Fibroblast of mammary gland (primary cell): ENCODE measurements around the gene GRM7.

Experiments used
- DNase-seq: peaks from one replicate; pipeline ENCODE4 v3.0.0-alpha.2; 2010; ENCODE audit warnings: low read depth
- H3K4me3 ChIP-seq: 2 replicates; pipeline ENCODE4 v1.5.1; 2011; ENCODE audit warnings: low read depth, mild to moderate bottlenecking, low read length, moderate library complexity; ENCODE audit not compliant: control insufficient read depth
- TF ChIP-seq, protein P1 (sequence below): conservative IDR thresholded peaks from 2 replicates; pipeline ENCODE4 v1.5.1; 2011; ENCODE audit warnings: low read depth, low read length, inconsistent platforms; ENCODE audit not compliant: control insufficient read depth, insufficient read depth

Gene GRM7

DNA sequence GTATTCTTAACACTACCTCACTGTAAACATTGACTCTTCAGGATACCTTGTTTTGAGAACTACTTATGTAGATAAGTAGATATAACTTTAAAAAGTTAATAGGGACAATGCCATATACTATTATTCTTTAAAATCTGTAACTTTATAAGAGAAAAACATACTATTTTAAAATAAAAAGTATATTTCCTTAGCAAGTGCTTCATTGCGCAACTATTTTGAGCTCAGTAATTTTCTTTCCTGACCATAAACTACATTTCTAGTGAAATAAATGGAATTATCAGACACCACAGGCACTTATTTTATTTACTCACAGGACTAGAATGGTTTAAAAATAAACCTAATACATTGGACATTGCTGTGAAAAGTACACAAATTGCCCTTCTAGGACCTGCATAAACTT is 876.3 kb downstream of the GRM7 start:
- no peak overlapping the region for H3K4me3 ChIP-seq
- TF ChIP-seq, protein P1, sequence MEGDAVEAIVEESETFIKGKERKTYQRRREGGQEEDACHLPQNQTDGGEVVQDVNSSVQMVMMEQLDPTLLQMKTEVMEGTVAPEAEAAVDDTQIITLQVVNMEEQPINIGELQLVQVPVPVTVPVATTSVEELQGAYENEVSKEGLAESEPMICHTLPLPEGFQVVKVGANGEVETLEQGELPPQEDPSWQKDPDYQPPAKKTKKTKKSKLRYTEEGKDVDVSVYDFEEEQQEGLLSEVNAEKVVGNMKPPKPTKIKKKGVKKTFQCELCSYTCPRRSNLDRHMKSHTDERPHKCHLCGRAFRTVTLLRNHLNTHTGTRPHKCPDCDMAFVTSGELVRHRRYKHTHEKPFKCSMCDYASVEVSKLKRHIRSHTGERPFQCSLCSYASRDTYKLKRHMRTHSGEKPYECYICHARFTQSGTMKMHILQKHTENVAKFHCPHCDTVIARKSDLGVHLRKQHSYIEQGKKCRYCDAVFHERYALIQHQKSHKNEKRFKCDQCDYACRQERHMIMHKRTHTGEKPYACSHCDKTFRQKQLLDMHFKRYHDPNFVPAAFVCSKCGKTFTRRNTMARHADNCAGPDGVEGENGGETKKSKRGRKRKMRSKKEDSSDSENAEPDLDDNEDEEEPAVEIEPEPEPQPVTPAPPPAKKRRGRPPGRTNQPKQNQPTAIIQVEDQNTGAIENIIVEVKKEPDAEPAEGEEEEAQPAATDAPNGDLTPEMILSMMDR: no peak
- no peak for DNase-seq

DNA sequence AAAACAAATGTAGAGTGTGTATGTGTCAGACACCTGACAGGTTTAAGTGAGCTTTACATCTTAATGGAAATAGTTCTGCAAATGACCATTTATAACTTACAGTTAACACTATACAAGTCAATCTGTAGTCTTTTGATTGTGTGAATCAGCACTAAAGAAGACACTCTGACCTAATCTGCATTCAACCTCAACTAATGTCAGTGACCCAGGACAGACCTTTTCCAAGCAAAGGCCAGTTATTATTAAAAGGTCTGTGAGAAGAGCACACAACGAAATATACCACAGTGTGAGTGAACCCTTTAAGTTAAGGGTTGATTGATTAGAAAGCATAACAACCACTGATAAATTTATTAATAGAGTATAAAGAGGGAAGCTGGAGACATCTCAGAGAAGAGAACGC is 878.8 kb downstream of the GRM7 start:
- no peak overlapping the region for H3K4me3 ChIP-seq
- TF ChIP-seq, protein P1: no peak
- no peak for DNase-seq

- TF ChIP-seq, protein P1: no peak
- H3K4me3 ChIP-seq: no peak overlapping the region
- DNase-seq: no peak
These were observed 879.5 kb downstream of the GRM7 start for GRCh38 chr3:7740458-7740857.

DNA sequence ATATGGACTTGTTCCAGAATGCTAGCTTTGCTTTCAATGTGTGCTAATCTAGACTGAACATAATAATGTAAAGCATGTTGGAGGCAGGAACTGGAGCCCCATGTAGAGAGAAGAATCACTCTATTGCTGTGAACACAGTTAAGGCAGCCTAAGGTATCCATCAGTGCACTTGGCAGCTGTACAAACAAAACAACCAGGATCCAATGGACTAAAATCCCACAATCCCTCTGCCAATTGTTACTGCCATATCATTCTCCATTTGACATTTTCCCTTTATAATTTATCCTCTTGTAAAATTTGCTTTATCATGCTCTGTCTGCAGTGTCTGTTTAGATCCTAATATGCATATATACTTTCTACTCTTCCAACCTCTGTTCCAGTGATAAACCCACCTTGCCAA is 883.9 kb downstream of the GRM7 start:
- no peak for DNase-seq
- H3K4me3 ChIP-seq: no peak overlapping the region
- TF ChIP-seq, protein P1: no peak

- TF ChIP-seq, protein P1: no peak
- no peak for DNase-seq
- H3K4me3 ChIP-seq: no peak overlapping the region
These were observed 884.8 kb downstream of the GRM7 start for GRCh38 chr3:7745711-7746110.

DNA sequence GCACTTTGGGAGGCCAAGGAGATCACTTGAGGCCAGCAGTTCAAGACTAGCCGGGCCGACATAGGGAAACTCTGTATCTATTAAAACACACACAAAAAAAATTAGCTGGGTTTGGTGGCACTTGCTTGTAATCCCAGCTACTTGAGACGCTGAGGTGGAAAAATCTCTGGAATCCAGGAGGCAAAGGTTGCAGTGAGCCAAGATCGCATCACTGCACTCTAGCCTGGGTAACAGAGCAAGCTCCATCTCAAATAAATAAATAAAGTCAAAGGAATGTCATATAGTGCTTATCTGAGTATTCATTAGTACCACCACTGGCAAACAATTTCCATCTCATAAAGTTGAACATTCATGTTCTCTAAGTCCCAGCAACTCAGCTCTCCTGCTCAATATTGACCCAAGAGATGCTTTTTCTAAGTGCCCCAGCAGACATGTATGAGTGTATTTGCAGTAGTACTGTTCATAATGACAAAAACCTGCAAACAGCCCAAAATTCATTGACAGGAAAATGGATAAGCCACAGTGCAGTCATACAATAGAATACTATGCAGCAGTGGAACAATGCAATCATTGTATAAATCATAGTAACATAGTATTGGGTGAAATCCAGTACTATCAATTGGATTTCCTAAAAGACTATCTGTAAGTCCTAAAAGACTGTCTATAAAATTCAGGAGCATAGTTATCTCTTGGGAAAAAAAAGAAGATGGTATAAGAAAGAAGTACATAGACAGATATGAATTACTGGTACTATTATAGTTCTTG is 889.2 kb downstream of the GRM7 start:
- DNase-seq: no peak
- H3K4me3 ChIP-seq: no peak overlapping the region
- TF ChIP-seq, protein P1: no peak

DNA sequence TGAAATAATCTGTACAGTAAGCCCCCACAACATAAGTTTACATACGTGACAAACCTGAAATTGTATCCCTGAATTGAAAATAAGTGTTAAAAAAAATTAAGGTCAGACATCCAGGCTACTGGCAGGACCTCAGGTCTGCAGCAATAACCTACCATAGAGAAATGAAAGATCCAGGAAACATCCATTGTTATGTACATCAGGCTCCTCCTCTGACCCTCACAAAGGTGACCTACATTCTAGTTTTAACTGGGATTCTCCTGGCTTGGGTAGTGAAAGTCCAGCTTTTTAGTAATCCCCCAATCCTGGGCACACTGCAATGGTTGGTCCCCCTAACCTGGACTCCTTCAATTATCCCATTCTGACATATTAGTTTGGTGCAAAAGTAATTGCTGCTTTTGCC is 891.1 kb downstream of the GRM7 start:
- TF ChIP-seq, protein P1: no peak
- no peak for DNase-seq
- no peak overlapping the region for H3K4me3 ChIP-seq
